GM12878 (cell line): ENCODE data around the gene RASD1.

ENCODE experiments used
- BMI1 ChIP-seq: fragments of 450-650 bp; IDR thresholded peaks from 2 replicates; pipeline ENCODE4 v1.6.1; 2016; ENCODE audit warnings: mild to moderate bottlenecking, moderate library complexity, borderline replicate concordance
- MXI1 ChIP-seq: fragments of 150-350 bp; IDR thresholded peaks from 2 replicates; pipeline ENCODE4 v1.6.1; 2011; ENCODE audit warnings: low read depth, mild to moderate bottlenecking, inconsistent platforms, low read length, improper control_type of control experiment
- POLR2A ChIP-seq: IDR thresholded peaks from 2 replicates; pipeline ENCODE4 v1.6.1; 2011; ENCODE audit warnings: low read depth, mild to moderate bottlenecking, low read length
- SIN3A ChIP-seq: IDR thresholded peaks from 2 replicates; pipeline ENCODE4 v1.6.1; 2012; ENCODE audit warnings: low read depth, low read length, improper control_type of control experiment

GRCh38 chr17:17514361-17514992 lies 18.3 kb upstream of the RASD1 start:
- TF ChIP-seq BMI1 (no peak), MXI1 (no peak), POLR2A (no peak), SIN3A (no peak)
